T-helper 2 cell treated with Interferon-gamma antibody and Interleukin-4, amounts not matched to agents 5 μg/mL and 100 μg/mL, for 36 hours (primary cell): ENCODE measurements around the gene GPATCH11.

ENCODE experiments used
- DNase-seq: peaks from one replicate; pipeline ENCODE4 v3.0.0; 2021; ENCODE audit warnings: low spot score
- H3K27ac Mint-ChIP-seq: one replicate; pipeline ENCODE4 v1.8.0; 2021; ENCODE audit warnings: mild to moderate bottlenecking, mixed read lengths
- H3K27me3 Mint-ChIP-seq: one replicate; pipeline ENCODE4 v1.8.0; 2021; ENCODE audit warnings: low read depth, mixed read lengths
- H3K36me3 Mint-ChIP-seq: one replicate; pipeline ENCODE4 v1.8.0; 2021; ENCODE audit warnings: low read depth, mixed read lengths
- H3K4me1 Mint-ChIP-seq: one replicate; pipeline ENCODE4 v1.8.0; 2021; ENCODE audit warnings: low read depth, mixed read lengths
- H3K4me3 Mint-ChIP-seq: one replicate; pipeline ENCODE4 v1.8.0; 2022; ENCODE audit warnings: mild to moderate bottlenecking, moderate library complexity, mixed read lengths
- H3K9me3 Mint-ChIP-seq: one replicate; pipeline ENCODE4 v1.8.0; 2021; ENCODE audit warnings: mixed read lengths

Gene GPATCH11

DNA sequence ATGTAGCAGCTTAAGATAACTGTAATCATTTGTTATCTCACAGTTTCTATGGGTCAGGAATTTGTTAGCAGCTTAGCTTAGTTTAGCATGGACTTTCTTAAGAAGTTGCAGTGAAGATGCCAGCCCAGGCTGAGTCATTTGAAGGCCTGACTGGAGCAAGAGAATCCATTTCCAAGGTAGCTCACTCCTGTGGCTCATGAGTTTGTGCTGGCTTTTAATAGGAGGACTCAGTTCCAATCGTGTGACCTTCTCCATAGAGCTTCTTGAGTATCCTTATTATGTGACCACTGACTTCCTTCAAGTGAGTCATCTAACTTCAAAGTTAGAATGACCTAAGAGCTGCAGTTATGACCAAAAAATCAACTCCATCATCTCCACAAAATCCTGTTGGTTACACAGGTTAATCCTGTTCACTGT lies 1.4 kb downstream of the GPATCH11 start:
- DNase-seq = no peak
- peaks cover 23% of the 10 kb centered on the region for H3K36me3 Mint-ChIP-seq
- H3K9me3 Mint-ChIP-seq = no peaks in the 10 kb centered on the region
- no peak overlapping the region for H3K27ac Mint-ChIP-seq
- H3K4me3 Mint-ChIP-seq = no peak overlapping the region
- H3K4me1 Mint-ChIP-seq = peaks cover 25% of the 10 kb centered on the region
- no peaks in the 10 kb centered on the region for H3K27me3 Mint-ChIP-seq

- DNase-seq = no peak
- H3K4me3 Mint-ChIP-seq = no peak overlapping the region
- H3K36me3 Mint-ChIP-seq = peaks cover 23% of the 10 kb centered on the region
- no peak overlapping the region for H3K27ac Mint-ChIP-seq
- H3K27me3 Mint-ChIP-seq = no peaks in the 10 kb centered on the region
- H3K4me1 Mint-ChIP-seq = peaks cover 5% of the 10 kb centered on the region
- no peaks in the 10 kb centered on the region for H3K9me3 Mint-ChIP-seq
Observed at GRCh38 chr2:37090019-37090477, 5.7 kb downstream of the GPATCH11 start.

- no peak overlapping the region for H3K27ac Mint-ChIP-seq
- peaks cover 25% of the 10 kb centered on the region for H3K36me3 Mint-ChIP-seq
- no peaks in the 10 kb centered on the region for H3K27me3 Mint-ChIP-seq
- no peak overlapping the region for H3K4me3 Mint-ChIP-seq
- DNase-seq = no peak
- H3K4me1 Mint-ChIP-seq = peaks cover 2% of the 10 kb centered on the region
- H3K9me3 Mint-ChIP-seq = no peaks in the 10 kb centered on the region
Observed at GRCh38 chr2:37091873-37092272, 7.6 kb downstream of the GPATCH11 start.

DNA sequence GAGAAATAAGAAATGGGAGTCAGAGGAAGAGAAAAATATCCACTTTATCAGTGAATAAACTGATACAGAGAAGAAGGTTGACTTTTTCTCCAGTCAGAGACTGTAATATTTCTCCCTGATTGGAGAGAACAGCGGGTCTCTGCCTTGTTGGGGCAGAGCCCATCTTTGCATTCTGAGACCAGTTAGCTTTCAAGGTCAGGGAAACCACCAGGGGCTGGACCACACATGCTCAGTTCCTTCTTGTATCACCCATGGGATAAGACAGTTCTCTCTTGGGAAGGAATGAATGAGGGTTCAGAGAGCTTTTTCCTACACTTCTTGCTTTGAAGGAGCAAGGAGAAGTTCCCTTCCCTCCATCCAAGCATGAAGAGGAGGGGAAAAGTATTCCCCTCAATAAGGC lies 12.2 kb downstream of the GPATCH11 start:
- Mint-ChIP-seq H3K27ac (no peak overlapping the region), H3K36me3 (peaks cover 35% of the 10 kb centered on the region), H3K9me3 (no peaks in the 10 kb centered on the region), H3K4me3 (no peak overlapping the region), H3K4me1 (peaks cover 2% of the 10 kb centered on the region), H3K27me3 (no peaks in the 10 kb centered on the region)
- no peak for DNase-seq

GRCh38 chr2:37098416-37099118 lies 14.2 kb downstream of the GPATCH11 start:
- Mint-ChIP-seq H3K9me3 (no peaks in the 10 kb centered on the region), H3K36me3 (peaks cover 34% of the 10 kb centered on the region), H3K4me1 (no peaks in the 10 kb centered on the region), H3K27me3 (no peaks in the 10 kb centered on the region), H3K27ac (no peak overlapping the region), H3K4me3 (no peak overlapping the region)
- DNase-seq = no peak

GRCh38 chr2:37100054-37100453 lies 15.7 kb downstream of the GPATCH11 start:
- H3K36me3 Mint-ChIP-seq = peaks cover 32% of the 10 kb centered on the region
- H3K4me1 Mint-ChIP-seq = no peaks in the 10 kb centered on the region
- DNase-seq = no peak
- H3K9me3 Mint-ChIP-seq = no peaks in the 10 kb centered on the region
- H3K27ac Mint-ChIP-seq = no peak overlapping the region
- no peak overlapping the region for H3K4me3 Mint-ChIP-seq
- H3K27me3 Mint-ChIP-seq = no peaks in the 10 kb centered on the region

GRCh38 chr2:37102588-37102987 lies 18.3 kb downstream of the GPATCH11 start:
- H3K4me1 Mint-ChIP-seq = no peaks in the 10 kb centered on the region
- DNase-seq = no peak
- H3K4me3 Mint-ChIP-seq = no peak overlapping the region
- no peaks in the 10 kb centered on the region for H3K9me3 Mint-ChIP-seq
- H3K36me3 Mint-ChIP-seq = peaks cover 39% of the 10 kb centered on the region
- H3K27me3 Mint-ChIP-seq = no peaks in the 10 kb centered on the region
- H3K27ac Mint-ChIP-seq = no peak overlapping the region

DNA sequence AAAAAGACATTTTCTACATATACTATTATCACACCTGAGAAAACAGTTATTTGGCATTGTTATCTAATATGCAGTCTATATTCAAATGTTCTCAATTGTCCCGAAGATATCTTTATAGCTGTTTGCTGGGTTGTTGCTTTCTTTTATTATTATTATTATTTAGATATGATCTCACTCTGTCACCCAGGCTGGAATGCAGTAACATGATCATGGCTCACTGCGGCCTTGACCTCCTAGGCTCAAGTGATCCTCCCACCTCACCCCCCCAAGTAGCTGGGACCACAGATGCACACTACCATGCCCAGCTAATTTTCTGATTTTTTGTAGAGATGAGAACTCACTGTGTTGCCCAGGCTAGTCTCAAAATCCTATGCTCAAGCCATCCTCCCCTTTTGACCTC lies 19.9 kb downstream of the GPATCH11 start:
- H3K27me3 Mint-ChIP-seq = no peaks in the 10 kb centered on the region
- no peak overlapping the region for H3K4me3 Mint-ChIP-seq
- no peak overlapping the region for H3K27ac Mint-ChIP-seq
- H3K4me1 Mint-ChIP-seq = no peaks in the 10 kb centered on the region
- H3K36me3 Mint-ChIP-seq = peaks cover 47% of the 10 kb centered on the region
- DNase-seq = no peak
- no peaks in the 10 kb centered on the region for H3K9me3 Mint-ChIP-seq

GRCh38 chr2:37105150-37105549 lies 20.8 kb downstream of the GPATCH11 start:
- H3K4me1 Mint-ChIP-seq = no peaks in the 10 kb centered on the region
- H3K36me3 Mint-ChIP-seq = peaks cover 38% of the 10 kb centered on the region
- no peaks in the 10 kb centered on the region for H3K9me3 Mint-ChIP-seq
- H3K27me3 Mint-ChIP-seq = no peaks in the 10 kb centered on the region
- no peak for DNase-seq
- H3K4me3 Mint-ChIP-seq = no peak overlapping the region
- no peak overlapping the region for H3K27ac Mint-ChIP-seq

DNA sequence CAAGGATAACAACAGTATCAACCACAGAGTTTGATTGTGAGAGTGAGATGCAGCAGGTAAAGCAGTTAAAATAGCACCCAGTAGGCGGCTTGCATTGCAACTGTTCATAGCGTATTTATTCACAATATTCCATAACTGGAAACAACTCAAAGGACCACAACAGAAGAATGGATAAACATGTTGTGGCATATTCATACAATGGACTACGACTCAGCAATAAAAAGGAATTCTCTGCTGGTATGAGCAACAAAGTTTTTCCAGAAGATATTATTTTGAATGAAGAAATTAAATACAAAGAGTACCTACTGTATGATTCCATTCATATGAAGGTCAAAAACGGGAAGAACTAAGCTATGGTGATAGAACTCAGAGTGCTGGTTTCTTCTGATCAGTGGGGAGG lies 25.2 kb downstream of the GPATCH11 start:
- no peak for DNase-seq
- no peak overlapping the region for H3K4me3 Mint-ChIP-seq
- H3K36me3 Mint-ChIP-seq = peaks cover 45% of the 10 kb centered on the region
- H3K4me1 Mint-ChIP-seq = peaks cover 6% of the 10 kb centered on the region
- no peaks in the 10 kb centered on the region for H3K9me3 Mint-ChIP-seq
- H3K27ac Mint-ChIP-seq = no peak overlapping the region
- H3K27me3 Mint-ChIP-seq = no peaks in the 10 kb centered on the region

- DNase-seq = no peak
- Mint-ChIP-seq H3K4me3 (no peak overlapping the region), H3K9me3 (no peaks in the 10 kb centered on the region), H3K27me3 (no peaks in the 10 kb centered on the region), H3K4me1 (peaks cover 6% of the 10 kb centered on the region), H3K36me3 (peaks cover 46% of the 10 kb centered on the region), H3K27ac (no peak overlapping the region)
Observed at GRCh38 chr2:37110306-37111212, 26.2 kb downstream of the GPATCH11 start.

GRCh38 chr2:37111958-37112357 lies 27.6 kb downstream of the GPATCH11 start:
- no peak for DNase-seq
- Mint-ChIP-seq H3K4me3 (no peak overlapping the region), H3K9me3 (no peaks in the 10 kb centered on the region), H3K36me3 (peaks cover 46% of the 10 kb centered on the region), H3K27me3 (no peaks in the 10 kb centered on the region), H3K27ac (no peak overlapping the region), H3K4me1 (peaks cover 6% of the 10 kb centered on the region)

DNA sequence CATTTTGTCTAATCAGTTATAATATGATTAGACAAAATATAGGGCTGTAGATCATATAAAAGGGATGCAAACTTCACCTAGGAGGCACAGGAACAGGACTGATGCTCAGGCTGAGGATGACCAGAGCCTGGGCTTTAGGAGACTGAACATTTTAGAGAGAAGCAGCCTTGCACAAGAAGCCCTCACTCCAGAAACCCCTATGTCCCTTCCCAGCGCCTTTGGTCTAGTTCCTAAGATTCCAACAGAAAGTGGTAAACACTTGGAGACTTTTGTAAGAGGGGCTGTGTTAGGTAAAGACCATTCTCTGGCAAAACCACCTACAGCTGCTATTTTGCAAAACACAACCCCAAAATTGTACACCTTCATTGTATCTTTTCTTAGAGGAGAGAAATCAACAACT lies 33.2 kb downstream of the GPATCH11 start:
- Mint-ChIP-seq H3K27me3 (no peaks in the 10 kb centered on the region), H3K36me3 (peaks cover 48% of the 10 kb centered on the region), H3K9me3 (no peaks in the 10 kb centered on the region), H3K27ac (no peak overlapping the region), H3K4me3 (no peak overlapping the region), H3K4me1 (no peaks in the 10 kb centered on the region)
- no peak for DNase-seq

DNA sequence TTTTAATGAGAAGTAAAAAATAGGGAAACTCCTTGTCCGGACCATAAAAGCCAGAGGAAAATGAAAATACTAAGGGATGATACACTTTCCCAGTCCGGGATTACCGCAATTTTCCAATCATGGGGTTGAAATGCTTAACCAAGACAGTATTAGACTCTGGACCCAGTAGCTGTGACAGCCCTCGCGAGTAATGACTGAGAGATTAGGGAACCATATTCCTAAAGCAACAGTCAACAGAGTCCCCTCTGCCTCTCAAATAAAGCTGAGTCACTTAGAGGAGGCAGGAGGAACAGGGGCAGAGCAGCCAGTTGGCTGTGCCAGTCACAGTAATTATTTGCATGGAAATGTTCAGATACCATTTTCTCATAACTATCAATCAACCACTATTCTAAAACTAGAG lies 34.8 kb downstream of the GPATCH11 start:
- no peaks in the 10 kb centered on the region for H3K4me1 Mint-ChIP-seq
- H3K9me3 Mint-ChIP-seq = no peaks in the 10 kb centered on the region
- H3K36me3 Mint-ChIP-seq = peaks cover 52% of the 10 kb centered on the region
- no peak for DNase-seq
- no peak overlapping the region for H3K4me3 Mint-ChIP-seq
- no peak overlapping the region for H3K27ac Mint-ChIP-seq
- H3K27me3 Mint-ChIP-seq = no peaks in the 10 kb centered on the region
